ENCODE measurements around the gene MSANTD7.

- no peak for TF ChIP-seq NFATC4 (CRISPR knock-in tag; IDR thresholded peaks at IDR 0.05)
- TF ChIP-seq SP1 (CRISPR knock-in tag; conservative IDR thresholded peaks at IDR 0.05): no peak
- TF ChIP-seq ZBTB21 (CRISPR knock-in tag; IDR thresholded peaks at IDR 0.05; ENCODE audit: borderline replicate concordance): no peak
- no peak for TF ChIP-seq CTCF (IDR thresholded peaks at IDR 0.05)
- no peak for TF ChIP-seq SMAD3 (CRISPR knock-in tag; IDR thresholded peaks at IDR 0.05; ENCODE audit: borderline replicate concordance)
- TF ChIP-seq ZNF138 (CRISPR knock-in tag; conservative IDR thresholded peaks at IDR 0.05): no peak
- TF ChIP-seq TP53 (CRISPR knock-in tag; IDR thresholded peaks at IDR 0.05): no peak
- no peak for TF ChIP-seq MAX (CRISPR knock-in tag; IDR thresholded peaks at IDR 0.05)
- TF ChIP-seq HMGXB4 (CRISPR knock-in tag; IDR thresholded peaks at IDR 0.05): no peak
- no peak for TF ChIP-seq FOXK1 (CRISPR knock-in tag; IDR thresholded peaks at IDR 0.05)
Measured at GRCh38 chr10:14821635-14822375, 16.3 kb upstream of the MSANTD7 start.
